Subcutaneous adipose tissue (tissue), 4 donors: ENCODE measurements around the gene CFAP300. TPM values are rescaled to one million over a fixed set of nuclear protein-coding genes. Genes with fewer than 3 reads are reported as not detected.

ENCODE experiments used
- CTCF ChIP-seq: fragments of 450-650 bp; IDR thresholded peaks from one replicate; pipeline ENCODE4 v1.5.1; 2016; ENCODE audit warnings: low read depth, mild to moderate bottlenecking, control low read depth, antibody characterized with exemption, moderate library complexity
- total RNA-seq, 4 donors: library from RNA; depleted of rRNA; stranded (reverse); fragments of >200 nt; gene quantifications; one replicate each; pipeline ENCODE4 v1.1.0, GENCODE V29; 2016

CFAP300 gene
- 10 to 100 TPM in 1 of 4 donors, 1 to 10 TPM in 2, under 1 TPM in 1; 0.94 to 14.0 (median 2.6) TPM for total RNA-seq

GRCh38 chr11:102047305-102047924, at the start of gene CFAP300:
CFAP300 (plus strand) TSS chr11:102047437; CDS start chr11:102047471, 34 bp downstream.
- TF ChIP-seq CTCF, result no peak

GRCh38 chr11:102001657-102002338, 45.4 kb upstream of the CFAP300 start:
- no peak for TF ChIP-seq CTCF

- TF ChIP-seq CTCF, result no peak
Observed at GRCh38 chr11:102004220-102004619, 43.0 kb upstream of the CFAP300 start.

GRCh38 chr11:102005306-102005705, 41.9 kb upstream of the CFAP300 start:
- no peak for TF ChIP-seq CTCF

GRCh38 chr11:102006835-102007566, 40.2 kb upstream of the CFAP300 start:
- TF ChIP-seq CTCF, result no peak

- TF ChIP-seq CTCF, result no peak
Observed at GRCh38 chr11:102007567-102008437, 39.4 kb upstream of the CFAP300 start.
